Activated B cell treated with CpG ODN at 0.5 μM for 24 hours (primary cell): ENCODE measurements around the gene ADCY1. TPM values are rescaled to one million over a fixed set of nuclear protein-coding genes. Genes with fewer than 3 reads are reported as not detected.

ENCODE experiments used
- ATAC-seq: fragments of 200-7000 bp; cut with Tn5 transposase; one replicate; pipeline ENCODE4 v1.10.0; 2021; ENCODE audit warnings: low read depth, mild to moderate bottlenecking, moderate library complexity
- CTCF ChIA-PET: fragments of 350-600 bp; sonication (Branson Sonifier 250); formaldehyde crosslinking; loops from one replicate; lab custom pipeline; 2021; ENCODE audit warnings: antibody characterized with exemption; lab: Charles Lee
- POLR2A ChIA-PET: fragments of 350-600 bp; sonication (Branson Sonifier 250); formaldehyde crosslinking; loops from one replicate; lab custom pipeline; 2021; ENCODE audit warnings: antibody characterized with exemption; lab: Charles Lee
- DNase-seq: peaks from one replicate; pipeline ENCODE4 v3.0.0; 2022
- H3K27ac Mint-ChIP-seq: one replicate; pipeline ENCODE4 v1.8.0; 2020; ENCODE audit warnings: mixed read lengths
- H3K27me3 Mint-ChIP-seq: one replicate; pipeline ENCODE4 v1.8.0; 2021; ENCODE audit warnings: mixed read lengths
- H3K36me3 Mint-ChIP-seq: one replicate; pipeline ENCODE4 v1.8.0; 2021; ENCODE audit warnings: low read depth, mixed read lengths
- H3K4me1 Mint-ChIP-seq: one replicate; pipeline ENCODE4 v1.8.0; 2021; ENCODE audit warnings: mixed read lengths
- H3K4me3 Mint-ChIP-seq: one replicate; pipeline ENCODE4 v1.8.0; 2020; ENCODE audit warnings: mild to moderate bottlenecking, mixed read lengths
- H3K9me3 Mint-ChIP-seq: one replicate; pipeline ENCODE4 v1.8.0; 2020; ENCODE audit warnings: mixed read lengths
- CTCF ChIP-seq: fragments of 200-600 bp; IDR thresholded peaks from one replicate; pipeline ENCODE4 v1.8.0; 2022; ENCODE audit warnings: antibody characterized with exemption, mild to moderate bottlenecking
- intact Hi-C: fragments of 100-400 bp; cut with micrococcal nuclease; formaldehyde crosslinking; loops from one replicate; pipeline ENCODE4 v1.15.1; 2024
- total RNA-seq: library from RNA; stranded (reverse); gene quantifications from 2 replicates; pipeline ENCODE4 v1.2.3, GENCODE V29; 2022

ADCY1 gene
- total RNA-seq, 1 donor from 2014 or later: not detected

GRCh38 chr7:45586542-45587520 is 12.7 kb downstream of the ADCY1 start:
- POLR2A ChIA-PET: no interaction called here
- no peak for TF ChIP-seq CTCF
- ATAC-seq (no peak), DNase-seq (no peak)
- intact Hi-C loops: no loop called here
- Mint-ChIP-seq H3K27me3 (no peaks in the 10 kb centered on the region), H3K36me3 (no peaks in the 10 kb centered on the region), H3K4me3 (no peak overlapping the region), H3K4me1 (no peaks in the 10 kb centered on the region), H3K27ac (no peak overlapping the region), H3K9me3 (no peaks in the 10 kb centered on the region)
- CTCF ChIA-PET: no interaction called here

GRCh38 chr7:45588466-45588865 is 14.3 kb downstream of the ADCY1 start:
- H3K4me1 Mint-ChIP-seq: no peaks in the 10 kb centered on the region
- H3K4me3 Mint-ChIP-seq: no peak overlapping the region
- TF ChIP-seq CTCF: no peak
- H3K36me3 Mint-ChIP-seq: no peaks in the 10 kb centered on the region
- DNase-seq: no peak
- ATAC-seq: no peak
- intact Hi-C loops: no loop called here
- ChIA-PET POLR2A (no interaction called here), CTCF (no interaction called here)
- no peaks in the 10 kb centered on the region for H3K27me3 Mint-ChIP-seq
- H3K9me3 Mint-ChIP-seq: no peaks in the 10 kb centered on the region
- H3K27ac Mint-ChIP-seq: no peak overlapping the region

- ATAC-seq: no peak
- CTCF ChIA-PET: no interaction called here
- no peak overlapping the region for H3K27ac Mint-ChIP-seq
- H3K36me3 Mint-ChIP-seq: no peaks in the 10 kb centered on the region
- no peak overlapping the region for H3K4me3 Mint-ChIP-seq
- POLR2A ChIA-PET: no interaction called here
- no peaks in the 10 kb centered on the region for H3K9me3 Mint-ChIP-seq
- intact Hi-C loops: no loop called here
- no peak for DNase-seq
- no peak for TF ChIP-seq CTCF
- H3K4me1 Mint-ChIP-seq: no peaks in the 10 kb centered on the region
- H3K27me3 Mint-ChIP-seq: no peaks in the 10 kb centered on the region
These were observed 14.9 kb downstream of the ADCY1 start for GRCh38 chr7:45589061-45589460.

- H3K4me1 Mint-ChIP-seq: no peaks in the 10 kb centered on the region
- ATAC-seq: no peak
- no peak for TF ChIP-seq CTCF
- no peaks in the 10 kb centered on the region for H3K36me3 Mint-ChIP-seq
- no peaks in the 10 kb centered on the region for H3K9me3 Mint-ChIP-seq
- ChIA-PET CTCF (no interaction called here), POLR2A (no interaction called here)
- DNase-seq: no peak
- no peak overlapping the region for H3K27ac Mint-ChIP-seq
- H3K4me3 Mint-ChIP-seq: no peak overlapping the region
- H3K27me3 Mint-ChIP-seq: no peaks in the 10 kb centered on the region
- intact Hi-C loops: no loop called here
These were observed 15.9 kb downstream of the ADCY1 start for GRCh38 chr7:45589915-45590678.

GRCh38 chr7:45590679-45591057 is 16.5 kb downstream of the ADCY1 start:
- Mint-ChIP-seq H3K27ac (no peak overlapping the region), H3K36me3 (no peaks in the 10 kb centered on the region), H3K4me3 (no peak overlapping the region), H3K9me3 (no peaks in the 10 kb centered on the region), H3K27me3 (no peaks in the 10 kb centered on the region), H3K4me1 (no peaks in the 10 kb centered on the region)
- CTCF ChIA-PET: no interaction called here
- POLR2A ChIA-PET: no interaction called here
- ATAC-seq (no peak), DNase-seq (no peak)
- TF ChIP-seq CTCF: no peak
- intact Hi-C loops: no loop called here
